GM21515 (cell line): ENCODE measurements around the gene LRRC15.

Experiments
- ATAC-seq: cut with Tn5 transposase; IDR thresholded peaks from one replicate; pipeline ENCODE4 v1.9.1; 2021; ENCODE audit not compliant: unreplicated experiment

The LRRC15 gene

DNA sequence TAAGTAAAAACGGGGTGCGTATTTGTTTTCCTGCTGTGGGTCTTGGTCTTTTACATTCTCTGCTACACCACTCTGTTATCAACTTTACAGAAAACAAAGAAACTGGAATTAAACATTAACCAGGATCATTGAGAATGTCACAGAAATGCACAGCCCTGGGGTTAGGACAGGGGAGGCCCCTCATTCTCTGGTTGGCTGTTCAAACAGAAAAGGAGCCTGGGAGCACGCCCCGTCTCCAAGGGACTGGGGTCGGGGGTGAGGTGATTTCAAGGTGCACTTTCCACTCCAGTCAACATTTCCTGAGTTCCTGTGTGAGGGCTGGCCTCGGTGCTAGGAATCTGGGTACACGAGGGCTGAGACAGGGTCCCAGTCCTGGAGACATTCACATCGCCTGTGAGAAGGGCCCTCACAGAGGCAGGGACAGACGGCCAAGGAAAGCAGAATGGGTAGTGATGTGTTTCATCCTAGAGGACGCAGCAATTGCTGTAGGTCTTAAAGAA, 48.7 kb downstream of the LRRC15 start:
- no peak for ATAC-seq

DNA sequence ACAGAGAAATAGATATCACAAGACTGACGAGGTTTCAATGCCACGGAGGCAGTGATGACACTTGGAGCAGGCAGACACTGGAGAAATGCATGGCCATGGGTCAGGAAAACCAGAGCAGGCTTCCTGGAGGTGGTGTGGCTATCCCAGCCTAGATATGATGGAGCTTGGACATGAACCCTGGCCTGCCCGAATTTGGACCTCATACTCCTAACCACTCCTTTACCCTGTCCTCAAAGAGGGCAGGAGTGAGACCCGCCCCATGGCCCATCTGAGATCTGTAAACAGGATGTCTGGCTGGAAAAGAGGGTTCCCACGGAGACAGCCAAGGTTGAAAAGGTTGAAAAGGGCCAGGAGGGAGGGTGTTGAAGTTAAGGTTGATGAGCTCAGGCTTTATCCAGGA, 49.4 kb downstream of the LRRC15 start:
- no peak for ATAC-seq

- ATAC-seq = no peak
Observed at GRCh38 chr3:194318511-194319161, 50.9 kb downstream of the LRRC15 start.

DNA sequence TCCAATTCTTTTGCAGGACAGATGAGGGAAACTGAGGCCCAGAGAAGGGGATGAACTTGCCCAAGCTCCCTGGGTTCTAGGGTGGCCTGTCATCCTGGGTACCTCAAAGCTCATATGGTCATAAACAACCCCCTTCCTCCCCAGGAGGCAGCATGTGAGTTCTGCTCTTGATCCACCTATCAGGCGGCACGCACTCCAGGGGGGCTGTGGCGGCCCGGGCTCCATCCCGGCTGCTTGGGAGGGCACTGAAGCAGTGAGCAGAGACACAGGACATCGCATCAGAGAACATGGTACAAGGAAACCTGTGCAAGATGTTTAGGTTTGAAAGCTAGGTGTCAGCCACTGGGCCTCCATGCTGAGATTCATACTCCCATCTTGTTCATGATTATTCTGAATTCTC, 52.6 kb downstream of the LRRC15 start:
- ATAC-seq = no peak

DNA sequence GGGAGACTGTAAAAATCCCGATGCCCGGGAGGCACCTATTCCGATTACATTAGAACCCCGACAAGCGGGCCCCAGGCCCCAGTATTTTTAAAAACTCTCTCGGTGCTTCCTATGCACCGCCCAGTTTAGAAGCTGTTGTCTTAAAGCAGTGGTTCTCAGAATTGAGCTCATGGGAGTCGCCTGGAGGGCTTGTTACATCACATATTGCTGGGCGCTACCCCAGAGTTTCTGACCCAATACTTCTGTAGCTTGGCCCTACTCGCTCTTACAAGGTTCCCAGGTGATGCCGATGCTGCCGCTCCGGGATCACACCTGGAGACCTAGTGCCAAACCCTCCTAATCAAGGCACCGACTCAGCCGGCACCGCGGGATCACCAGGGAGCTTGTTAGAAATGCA, 53.6 kb downstream of the LRRC15 start:
- ATAC-seq = peak; percentile 28

DNA sequence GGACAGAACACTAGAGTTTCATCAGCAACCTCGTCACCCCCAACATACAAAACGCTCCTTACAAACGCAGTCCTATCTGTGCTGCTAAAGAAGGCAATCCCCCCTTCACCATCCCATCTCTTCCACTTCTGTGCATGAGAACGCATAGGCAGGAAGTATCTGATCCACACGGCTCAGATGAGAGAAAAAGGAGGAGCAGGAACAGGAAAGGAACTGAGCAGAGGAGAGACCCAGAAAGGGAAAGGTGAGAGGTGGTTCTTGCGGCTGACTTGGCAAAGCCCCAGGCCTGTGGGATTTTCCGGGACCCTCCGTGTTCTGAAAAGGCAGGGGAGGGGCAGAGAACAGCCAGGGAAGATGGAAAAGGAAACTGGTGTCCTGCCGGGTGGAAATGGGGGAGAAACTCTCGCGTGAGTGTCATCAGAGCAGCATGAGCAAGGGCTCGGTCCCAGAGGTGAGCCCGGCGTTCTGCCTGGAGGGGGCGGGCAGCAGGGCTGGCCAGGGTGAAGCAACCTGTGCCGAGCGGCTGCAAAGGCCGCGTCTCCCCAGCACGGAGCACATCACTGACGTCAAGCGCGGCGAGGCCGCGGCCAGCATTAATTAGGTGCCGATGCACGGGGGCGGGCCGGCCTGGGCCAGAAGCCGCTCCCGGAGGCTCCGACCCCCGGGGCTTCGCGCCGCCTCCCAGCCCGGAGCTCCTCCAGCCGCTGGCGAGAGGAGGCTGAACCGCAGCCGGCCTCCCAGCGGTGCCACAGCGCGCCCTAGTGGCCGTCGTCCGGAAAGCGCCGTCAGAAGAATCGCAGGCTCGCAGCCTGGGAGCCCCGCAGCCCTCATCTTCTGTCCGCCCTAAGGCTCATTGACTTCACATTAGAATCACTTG, 54.2 kb downstream of the LRRC15 start:
- peak; percentile 79 for ATAC-seq

DNA sequence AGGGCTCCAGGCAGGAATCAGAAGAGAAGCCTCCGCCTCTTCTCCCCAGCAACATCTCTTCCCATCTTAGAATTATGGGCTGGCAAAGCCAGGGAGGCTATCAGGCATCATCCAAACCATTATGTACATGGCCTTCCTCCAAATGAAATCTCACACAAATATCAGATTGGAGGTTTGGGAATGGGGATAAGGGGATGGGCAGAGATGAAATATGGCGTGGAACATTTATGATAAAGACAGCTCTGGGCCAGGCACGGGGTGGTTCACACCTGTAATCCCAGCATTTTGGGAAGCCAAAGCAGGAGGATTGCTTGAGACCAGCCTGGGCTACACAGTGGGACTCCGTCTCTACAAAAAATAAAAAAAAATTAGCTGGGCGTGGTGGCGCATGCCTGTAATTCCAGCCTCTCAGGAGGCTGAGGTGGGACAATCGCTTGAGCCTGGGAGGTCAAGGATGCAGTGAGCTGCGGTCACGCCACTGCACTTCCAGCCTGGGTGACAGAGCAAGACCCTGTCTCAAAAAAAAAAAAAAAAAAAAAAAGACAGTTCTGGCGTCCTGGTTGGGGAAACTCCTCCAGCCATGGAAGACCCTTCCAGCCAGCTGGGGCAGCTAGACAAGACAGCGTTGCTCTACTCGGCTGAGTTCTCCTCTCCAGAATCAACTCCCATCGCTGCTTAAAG, 55.0 kb downstream of the LRRC15 start:
- no peak for ATAC-seq

GRCh38 chr3:194313560-194314387, 55.8 kb downstream of the LRRC15 start:
- no peak for ATAC-seq

DNA sequence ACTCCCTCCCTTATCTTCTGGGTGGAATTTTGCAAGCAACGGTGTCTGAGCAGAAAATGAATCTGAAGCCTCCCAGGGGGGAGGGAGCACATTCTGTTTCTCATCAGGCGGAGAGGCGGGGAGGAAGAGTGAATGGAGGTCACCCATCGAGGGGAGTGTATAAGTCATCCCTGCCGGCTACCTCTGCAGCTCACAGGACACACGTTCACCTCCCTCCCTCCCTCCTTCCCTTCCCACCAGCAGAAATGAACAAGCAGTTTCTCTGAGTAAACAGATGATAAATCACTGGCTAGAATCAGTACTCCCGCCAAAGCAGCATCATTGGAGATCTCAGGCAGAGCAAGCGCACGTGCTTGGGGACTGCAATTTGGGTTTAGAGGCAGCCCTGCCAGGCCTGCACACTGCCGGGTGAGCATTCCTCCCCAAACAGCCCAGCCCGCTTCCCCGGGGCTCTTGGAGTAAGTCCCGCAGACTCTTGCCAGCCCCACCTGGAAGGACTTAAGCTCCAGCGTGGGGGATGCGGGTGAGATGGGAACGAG, 56.7 kb downstream of the LRRC15 start:
- ATAC-seq = no peak

DNA sequence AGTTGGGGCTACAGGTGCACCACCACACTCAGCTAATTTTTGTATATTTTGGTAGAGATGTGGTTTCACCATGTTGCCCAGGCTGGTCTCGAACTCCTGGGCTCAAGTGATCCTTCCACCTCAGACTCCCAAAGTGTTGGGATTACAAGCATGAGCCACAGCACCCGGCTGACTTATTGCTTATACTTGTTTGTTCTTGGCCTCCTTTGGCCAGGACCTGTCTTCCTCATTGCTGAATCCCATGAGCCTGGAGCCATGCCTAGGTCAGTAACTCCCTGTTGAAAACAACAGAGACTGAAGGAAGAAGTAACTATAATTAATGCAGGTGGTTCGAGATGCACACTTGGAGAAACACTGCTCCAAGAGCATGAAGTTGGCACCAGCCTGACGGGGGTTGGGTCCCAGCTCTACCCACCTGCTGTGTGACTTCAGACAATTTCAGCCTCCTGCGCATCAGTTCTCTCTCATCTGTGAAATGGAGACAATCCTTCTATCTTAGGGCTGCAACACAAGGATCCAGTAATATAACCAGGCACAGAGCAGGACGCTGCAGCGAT, 57.3 kb downstream of the LRRC15 start:
- no peak for ATAC-seq

- ATAC-seq = no peak
Observed at GRCh38 chr3:194311000-194311399, 58.5 kb downstream of the LRRC15 start.

DNA sequence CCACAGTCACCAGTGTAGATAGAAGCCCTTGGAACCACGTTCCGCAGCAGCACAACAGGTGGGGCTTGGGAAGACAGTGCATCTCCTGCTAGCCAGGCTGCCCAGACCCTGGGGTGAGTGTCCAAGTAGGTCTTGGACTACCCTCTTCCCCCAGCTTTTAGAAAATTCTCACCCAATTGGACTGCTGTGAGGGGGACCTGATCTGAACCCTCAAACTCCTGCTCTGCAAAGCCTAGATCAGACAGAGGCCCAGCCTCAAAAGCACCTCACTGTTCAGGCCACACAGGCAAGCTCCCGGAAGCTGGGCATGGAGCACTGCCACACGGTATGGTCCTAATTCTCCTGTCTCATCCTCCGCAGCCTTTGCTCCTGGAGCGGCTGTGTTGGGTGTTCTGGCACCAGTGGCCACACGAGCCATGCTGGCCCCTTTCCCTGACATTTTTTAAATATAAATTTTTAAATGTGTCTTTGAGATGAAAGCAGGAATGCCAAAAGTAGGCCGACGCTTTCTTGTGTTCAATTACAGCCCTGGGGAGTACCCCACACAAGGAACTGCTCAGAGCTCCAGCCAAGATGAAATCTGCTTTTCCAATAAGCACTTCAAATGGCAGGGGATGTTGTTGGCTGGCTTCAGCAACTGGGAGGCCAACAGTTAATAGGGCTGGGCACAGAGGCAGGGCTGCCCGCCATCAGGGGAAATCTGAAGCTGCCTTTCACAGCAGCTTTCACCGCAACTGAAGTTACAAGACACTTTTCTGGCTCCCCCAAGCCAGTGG, 59.3 kb downstream of the LRRC15 start:
- no peak for ATAC-seq

DNA sequence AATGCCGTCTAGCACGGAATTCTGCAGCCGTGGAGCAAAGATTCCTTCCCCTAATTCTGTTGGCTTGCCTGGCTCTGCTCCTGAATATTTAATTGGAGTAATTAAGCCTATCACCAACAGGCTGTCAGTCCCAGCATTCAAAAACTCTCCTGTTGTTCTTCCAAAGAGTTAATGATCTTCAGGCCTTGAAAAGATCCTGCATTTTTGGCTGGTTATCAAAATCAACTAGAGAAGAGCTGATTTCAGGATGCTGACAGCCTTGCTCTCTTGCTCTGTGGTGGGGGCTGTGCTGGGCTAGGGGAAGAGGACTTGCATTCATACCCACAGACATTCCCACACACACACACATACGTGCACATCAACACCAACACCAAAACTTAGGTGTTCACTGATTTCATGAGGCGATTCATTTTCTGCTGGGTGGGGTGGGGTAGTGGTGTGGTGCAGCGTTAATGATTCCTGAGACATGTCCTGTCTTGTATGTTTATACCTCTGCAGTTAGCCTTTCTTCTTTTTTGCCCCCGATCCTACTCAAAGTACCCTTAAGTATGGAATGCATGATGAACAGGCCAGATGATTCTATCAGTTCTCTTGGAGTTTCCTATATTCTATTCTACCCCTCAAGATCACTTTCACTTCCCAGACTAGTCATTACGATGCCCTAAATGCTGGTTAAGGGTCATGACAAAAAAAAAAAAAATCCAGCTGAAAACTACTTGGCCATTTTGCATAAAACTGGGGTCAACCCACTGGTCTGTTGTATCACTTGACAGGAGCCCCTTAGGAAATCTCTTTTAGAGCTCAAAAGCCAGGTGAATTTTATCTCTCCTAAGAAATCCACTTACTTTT, 60.7 kb downstream of the LRRC15 start:
- ATAC-seq = no peak

- no peak for ATAC-seq
Observed at GRCh38 chr3:194307849-194308248, 61.7 kb downstream of the LRRC15 start.

- peak; percentile 45 for ATAC-seq
Observed at GRCh38 chr3:194306771-194307640, 62.5 kb downstream of the LRRC15 start.

- peak; percentile 29 for ATAC-seq
Observed at GRCh38 chr3:194306109-194306686, 63.3 kb downstream of the LRRC15 start.
